NCI-H1417 treated with DMSO at 0.1 percent for 48 hours (cell line): ENCODE data around the gene TBC1D22B.
A peak's percentile ranks its signal among the peaks of the same experiment; 100 is the strongest.

ENCODE experiments used
- DNase-seq: peaks from one replicate; lab custom pipeline; 2025; lab: John Stamatoyannopoulos, UW

Gene TBC1D22B

GRCh38 chr6:37257634-37258404 is at the start of gene TBC1D22B, which contains the start of gene TMEM217:
TBC1D22B (plus strand) TSS chr6:37257772; CDS start chr6:37257918, 146 bp downstream.
TMEM217 (minus strand) TSS chr6:37258144; CDS start chr6:37219030, 39,114 bp downstream.
- DNase-seq, result peak; percentile 55

GRCh38 chr6:37207903-37208456 is 49.6 kb upstream of the TBC1D22B start:
- DNase-seq, result peak; percentile 9

GRCh38 chr6:37208793-37209192 is 48.8 kb upstream of the TBC1D22B start:
- no peak for DNase-seq

- DNase-seq, result no peak
Measured at GRCh38 chr6:37209461-37210205, 47.9 kb upstream of the TBC1D22B start.

GRCh38 chr6:37210313-37210968 is 47.1 kb upstream of the TBC1D22B start:
- DNase-seq, result peak; percentile 33

- DNase-seq, result no peak
Measured at GRCh38 chr6:37212268-37212667, 45.3 kb upstream of the TBC1D22B start.

GRCh38 chr6:37218061-37218460 is 39.5 kb upstream of the TBC1D22B start:
- DNase-seq, result no peak

GRCh38 chr6:37218511-37218910 is 39.1 kb upstream of the TBC1D22B start:
- DNase-seq, result no peak

GRCh38 chr6:37221585-37222124 is 35.9 kb upstream of the TBC1D22B start:
- no peak for DNase-seq

- peak; percentile 73 for DNase-seq
Measured at GRCh38 chr6:37222125-37222967, 35.2 kb upstream of the TBC1D22B start.

GRCh38 chr6:37222992-37223391 is 34.6 kb upstream of the TBC1D22B start:
- no peak for DNase-seq

GRCh38 chr6:37225350-37226169 is 32.0 kb upstream of the TBC1D22B start:
- no peak for DNase-seq

- no peak for DNase-seq
Measured at GRCh38 chr6:37230104-37230503, 27.5 kb upstream of the TBC1D22B start.

GRCh38 chr6:37232430-37233017 is 25.0 kb upstream of the TBC1D22B start:
- no peak for DNase-seq

GRCh38 chr6:37233541-37233940 is 24.0 kb upstream of the TBC1D22B start:
- DNase-seq, result no peak

- no peak for DNase-seq
Measured at GRCh38 chr6:37236921-37237320, 20.7 kb upstream of the TBC1D22B start.

GRCh38 chr6:37237789-37238188 is 19.8 kb upstream of the TBC1D22B start:
- DNase-seq, result no peak

- DNase-seq, result no peak
Measured at GRCh38 chr6:37238381-37238780, 19.2 kb upstream of the TBC1D22B start.

GRCh38 chr6:37239526-37239925 is 18.0 kb upstream of the TBC1D22B start:
- no peak for DNase-seq
